CD4-positive, alpha-beta memory T cell (primary cell): ENCODE results near the gene TFAP2B. TPM values are rescaled to one million over a fixed set of nuclear protein-coding genes. Genes with fewer than 3 reads are reported as not detected.

Experiments used
- CTCF ChIA-PET: fragments of 350-600 bp; sonication (Branson Sonifier 250); formaldehyde crosslinking; loops from one replicate; lab custom pipeline; 2021; ENCODE audit warnings: inconsistent platforms; ENCODE audit not compliant: partially characterized antibody; lab: Charles Lee
- POLR2A ChIA-PET: fragments of 350-600 bp; sonication (Branson Sonifier 250); formaldehyde crosslinking; loops from one replicate; lab custom pipeline; 2021; ENCODE audit not compliant: partially characterized antibody; lab: Charles Lee
- DNase-seq, 5 donors: peaks; one replicate each; pipeline versions ENCODE4 v3.0.0 to v3.0.0-alpha.2; 2020 to 2022; ENCODE audit warnings: mixed read lengths in 1 of 5
- H3K27ac ChIP-seq: one replicate; pipeline ENCODE4 v1.7.0; 2013; ENCODE audit warnings: low read depth, low read length
- H3K27me3 ChIP-seq: 2 replicates; pipeline ENCODE4 v1.7.0; 2013; ENCODE audit warnings: mild to moderate bottlenecking, low read length, moderate library complexity; ENCODE audit not compliant: insufficient read depth
- H3K36me3 ChIP-seq: 2 replicates; pipeline ENCODE4 v1.7.0; 2013; ENCODE audit warnings: mild to moderate bottlenecking, low read length, moderate library complexity; ENCODE audit not compliant: insufficient read depth
- H3K4me1 ChIP-seq: 2 replicates; pipeline ENCODE4 v1.7.0; 2013; ENCODE audit warnings: mild to moderate bottlenecking, low read length, moderate library complexity; ENCODE audit not compliant: insufficient read depth
- H3K4me3 ChIP-seq, 2 donors: one replicate each; pipeline ENCODE4 v1.7.0; 2013; ENCODE audit warnings: low read length in 2 of 2, mild to moderate bottlenecking in 1 of 2
- H3K9me3 ChIP-seq, 2 donors: one replicate each; pipeline ENCODE4 v1.7.0; 2013; ENCODE audit warnings: low read length in 2 of 2, control low read depth in 1 of 2; ENCODE audit not compliant: control insufficient read depth in 1 of 2
- H3K27ac Mint-ChIP-seq, 7 donors: one replicate each; pipeline ENCODE4 v1.8.0; 2020 to 2021; ENCODE audit warnings: mixed read lengths in 7 of 7, mild to moderate bottlenecking in 6 of 7, inconsistent platforms in 3 of 7, moderate library complexity in 3 of 7
- H3K27me3 Mint-ChIP-seq, 2 donors: one replicate each; pipeline ENCODE4 v1.8.0; 2020 to 2021; ENCODE audit warnings: mixed read lengths in 2 of 2
- H3K36me3 Mint-ChIP-seq, 2 donors: one replicate each; pipeline ENCODE4 v1.8.0; 2020 to 2021; ENCODE audit warnings: mixed read lengths in 2 of 2, inconsistent platforms in 1 of 2, mild to moderate bottlenecking in 1 of 2
- H3K4me1 Mint-ChIP-seq, 4 donors: one replicate each; pipeline ENCODE4 v1.8.0; 2020 to 2021; ENCODE audit warnings: mixed read lengths in 4 of 4, mild to moderate bottlenecking in 1 of 4
- H3K4me3 Mint-ChIP-seq, 8 donors: one replicate each; pipeline ENCODE4 v1.8.0; 2020 to 2021; ENCODE audit warnings: mixed read lengths in 8 of 8, mild to moderate bottlenecking in 7 of 8, moderate library complexity in 6 of 8, inconsistent platforms in 3 of 8
- H3K9me3 Mint-ChIP-seq, 8 donors: one replicate each; pipeline ENCODE4 v1.8.0; 2020 to 2021; ENCODE audit warnings: mixed read lengths in 8 of 8, mild to moderate bottlenecking in 5 of 8, inconsistent platforms in 3 of 8, moderate library complexity in 1 of 8
- intact Hi-C: fragments of 100-400 bp; cut with micrococcal nuclease; formaldehyde crosslinking; loops from one replicate; pipeline ENCODE4 v1.15.1; 2023
- polyA plus RNA-seq, 2 donors: library from polyadenylated mRNA; unstranded; fragments of 300-500 nt; fragmentation: Illumina TruSeq; gene quantifications; one replicate each; pipeline ENCODE4 v1.2.3, GENCODE V29; 2021
- total RNA-seq, 2 experiments: library from RNA; stranded (reverse); gene quantifications; one replicate each; pipeline ENCODE4 v1.2.3, GENCODE V29; 2021

Gene TFAP2B
- total and polyA plus RNA-seq, 4 experiments from 2014 or later, result not detected

- no peaks in the 10 kb centered on the region for H3K36me3 Mint-ChIP-seq
- H3K27me3 ChIP-seq, result peaks cover 5% of the 10 kb centered on the region
- H3K36me3 ChIP-seq, result no peaks in the 10 kb centered on the region
- peaks cover 0 to 5% (median 1%) of the 10 kb centered on the region in 4 donors for H3K4me1 Mint-ChIP-seq
- no peak overlapping the region for H3K4me3 ChIP-seq
- H3K9me3 ChIP-seq, result no peaks in the 10 kb centered on the region
- ChIA-PET CTCF (no interaction called here), POLR2A (no interaction called here)
- no peak overlapping the region for H3K27ac ChIP-seq
- intact Hi-C loops, result no loop called here
- DNase-seq, result no peak
- peaks cover 1 to 7% (median 4%) of the 10 kb centered on the region in 8 donors for H3K9me3 Mint-ChIP-seq
- no peak overlapping the region for H3K27ac Mint-ChIP-seq
- peaks cover 32 to 38% of the 10 kb centered on the region in 2 donors for H3K27me3 Mint-ChIP-seq
- no peak overlapping the region for H3K4me3 Mint-ChIP-seq
- no peaks in the 10 kb centered on the region for H3K4me1 ChIP-seq
Measured at GRCh38 chr6:50832912-50833311, 14.2 kb downstream of the TFAP2B start.

GRCh38 chr6:50834929-50835410 lies 16.3 kb downstream of the TFAP2B start:
- Mint-ChIP-seq H3K4me3 (no peak overlapping the region), H3K36me3 (no peaks in the 10 kb centered on the region), H3K4me1 (peaks cover 0 to 5% (median 1%) of the 10 kb centered on the region in 4 donors), H3K27me3 (peaks cover 35 to 40% of the 10 kb centered on the region in 2 donors), H3K9me3 (peaks cover 1 to 7% (median 4%) of the 10 kb centered on the region in 8 donors), H3K27ac (no peak overlapping the region)
- Histone ChIP-seq H3K27me3 (peaks cover 9% of the 10 kb centered on the region), H3K4me1 (no peaks in the 10 kb centered on the region), H3K9me3 (no peaks in the 10 kb centered on the region), H3K36me3 (no peaks in the 10 kb centered on the region), H3K27ac (no peak overlapping the region), H3K4me3 (no peak overlapping the region)
- no peak for DNase-seq
- ChIA-PET POLR2A (no interaction called here), CTCF (no interaction called here)
- intact Hi-C loops, result no loop called here

- Histone ChIP-seq H3K9me3 (no peaks in the 10 kb centered on the region), H3K27ac (no peak overlapping the region), H3K4me3 (no peak overlapping the region), H3K36me3 (no peaks in the 10 kb centered on the region), H3K4me1 (no peaks in the 10 kb centered on the region), H3K27me3 (peaks cover 17% of the 10 kb centered on the region)
- peak overlapping the region in 1 of 8 donors; percentile 9 for H3K4me3 Mint-ChIP-seq
- H3K27me3 Mint-ChIP-seq, result peaks cover 44 to 49% of the 10 kb centered on the region in 2 donors
- peaks cover 0 to 10% (median 4%) of the 10 kb centered on the region in 8 donors for H3K9me3 Mint-ChIP-seq
- POLR2A ChIA-PET, result no interaction called here
- no peaks in the 10 kb centered on the region for H3K36me3 Mint-ChIP-seq
- H3K27ac Mint-ChIP-seq, result no peak overlapping the region
- no peak for DNase-seq
- intact Hi-C loops, result no loop called here
- CTCF ChIA-PET, result no interaction called here
- H3K4me1 Mint-ChIP-seq, result peaks cover 0 to 5% (median 1%) of the 10 kb centered on the region in 4 donors
Measured at GRCh38 chr6:50836231-50836630, 17.6 kb downstream of the TFAP2B start.

GRCh38 chr6:50837589-50838445 lies 19.1 kb downstream of the TFAP2B start:
- POLR2A ChIA-PET, result no interaction called here
- no peak for DNase-seq
- H3K4me1 Mint-ChIP-seq, result peaks cover 0 to 5% (median 1%) of the 10 kb centered on the region in 4 donors

GRCh38 chr6:50840112-50840810 lies 21.6 kb downstream of the TFAP2B start:
- peaks cover 49 to 55% of the 10 kb centered on the region in 2 donors for H3K27me3 Mint-ChIP-seq
- peaks cover 31% of the 10 kb centered on the region for H3K27me3 ChIP-seq
- H3K36me3 ChIP-seq, result no peaks in the 10 kb centered on the region
- no peaks in the 10 kb centered on the region for H3K9me3 ChIP-seq
- CTCF ChIA-PET, result no interaction called here
- H3K4me1 Mint-ChIP-seq, result peaks cover 0 to 5% (median 1%) of the 10 kb centered on the region in 4 donors
- no peak overlapping the region for H3K4me3 Mint-ChIP-seq
- H3K9me3 Mint-ChIP-seq, result peaks cover 0 to 18% (median 5%) of the 10 kb centered on the region in 8 donors
- H3K27ac Mint-ChIP-seq, result no peak overlapping the region
- no peaks in the 10 kb centered on the region for H3K36me3 Mint-ChIP-seq
- intact Hi-C loops, result no loop called here
- DNase-seq, result no peak
- no peak overlapping the region for H3K27ac ChIP-seq
- POLR2A ChIA-PET, result no interaction called here
- H3K4me3 ChIP-seq, result no peak overlapping the region
- no peaks in the 10 kb centered on the region for H3K4me1 ChIP-seq

More at GRCh38 chr6:50837589-50838445, 19.1 kb downstream of the TFAP2B start:
- no peaks in the 10 kb centered on the region for H3K36me3 ChIP-seq
- H3K4me3 Mint-ChIP-seq, result no peak overlapping the region
- CTCF ChIA-PET, result interaction anchor here (1.0 kb wide), 1 partner anchor 9 kb away, joined by 3 read pairs; no protein-coding TSS in a partner anchor
- intact Hi-C loops, result no loop called here
- no peaks in the 10 kb centered on the region for H3K9me3 ChIP-seq
- H3K27ac ChIP-seq, result no peak overlapping the region
- H3K4me3 ChIP-seq, result no peak overlapping the region
- peaks cover 0 to 10% (median 4%) of the 10 kb centered on the region in 8 donors for H3K9me3 Mint-ChIP-seq
- H3K4me1 ChIP-seq, result no peaks in the 10 kb centered on the region
- H3K27me3 Mint-ChIP-seq, result peaks cover 46 to 55% of the 10 kb centered on the region in 2 donors
- H3K27ac Mint-ChIP-seq, result no peak overlapping the region
- H3K27me3 ChIP-seq, result peaks cover 25% of the 10 kb centered on the region
- H3K36me3 Mint-ChIP-seq, result no peaks in the 10 kb centered on the region

- H3K4me3 Mint-ChIP-seq, result no peak overlapping the region
- H3K36me3 Mint-ChIP-seq, result no peaks in the 10 kb centered on the region
- H3K4me1 Mint-ChIP-seq, result peaks cover 0 to 5% (median under 1%) of the 10 kb centered on the region in 4 donors
- Histone ChIP-seq H3K27me3 (peaks cover 31% of the 10 kb centered on the region), H3K27ac (no peak overlapping the region), H3K4me3 (no peak overlapping the region), H3K4me1 (no peaks in the 10 kb centered on the region), H3K9me3 (no peaks in the 10 kb centered on the region), H3K36me3 (no peaks in the 10 kb centered on the region)
- intact Hi-C loops, result no loop called here
- H3K27ac Mint-ChIP-seq, result no peak overlapping the region
- POLR2A ChIA-PET, result no interaction called here
- peaks cover 0 to 18% (median 6%) of the 10 kb centered on the region in 8 donors for H3K9me3 Mint-ChIP-seq
- no peak for DNase-seq
- peaks cover 48 to 54% of the 10 kb centered on the region in 2 donors for H3K27me3 Mint-ChIP-seq
- CTCF ChIA-PET, result no interaction called here
Measured at GRCh38 chr6:50840811-50841192, 22.1 kb downstream of the TFAP2B start.

- Mint-ChIP-seq H3K9me3 (peaks cover 0 to 22% (median 7%) of the 10 kb centered on the region in 8 donors), H3K36me3 (no peaks in the 10 kb centered on the region), H3K4me3 (no peak overlapping the region), H3K27me3 (peaks cover 46 to 54% of the 10 kb centered on the region in 2 donors), H3K27ac (no peak overlapping the region), H3K4me1 (no peaks in the 10 kb centered on the region)
- CTCF ChIA-PET, result no interaction called here
- DNase-seq, result no peak
- Histone ChIP-seq H3K27ac (no peak overlapping the region), H3K27me3 (peaks cover 36% of the 10 kb centered on the region), H3K4me3 (no peak overlapping the region), H3K4me1 (no peaks in the 10 kb centered on the region), H3K9me3 (no peaks in the 10 kb centered on the region), H3K36me3 (no peaks in the 10 kb centered on the region)
- POLR2A ChIA-PET, result no interaction called here
- intact Hi-C loops, result no loop called here
Measured at GRCh38 chr6:50842446-50842845, 23.8 kb downstream of the TFAP2B start.
